Upper lobe of left lung (tissue), 4 donors: Measurements from ENCODE around the gene CDK12.

ENCODE experiments used
- CTCF ChIP-seq, 6 experiments: fragments of 450-650 bp in 4 of 6; fragments of 200-600 bp in 2 of 6; sonication (generic) in 2 of 6; IDR thresholded peaks; one replicate each; pipeline ENCODE4 v1.5.1; 2016 to 2019; ENCODE audit warnings: antibody characterized with exemption in 6 of 6
- EP300 ChIP-seq, 4 donors: sonication (generic); formaldehyde crosslinking; IDR thresholded peaks; one replicate each; pipeline ENCODE4 v1.5.1; 2017; ENCODE audit warnings: antibody characterized with exemption in 4 of 4, control low read depth in 2 of 4

GRCh38 chr17:39573447-39574298 is 112.4 kb downstream of the CDK12 start:
- TF ChIP-seq EP300 (IDR thresholded peaks at IDR 0.05) = no peak
- TF ChIP-seq CTCF (IDR thresholded peaks at IDR 0.05) = no peak
